Tibial nerve (tissue), 4 donors: ENCODE measurements around the gene NIPAL4. TPM values are rescaled to one million over a fixed set of nuclear protein-coding genes. Genes with fewer than 3 reads are reported as not detected.

Experiments
- DNase-seq, 2 donors: peaks; one replicate each; pipeline ENCODE4 v3.0.0-alpha.2; 2019; ENCODE audit warnings: low spot score in 2 of 2
- H3K27ac ChIP-seq, 4 donors: fragments of 200-600 bp; sonication (generic) in 3 of 4; one replicate each; pipeline ENCODE4 v1.5.1; 2017 to 2019; ENCODE audit warnings: mild to moderate bottlenecking in 1 of 4
- H3K27me3 ChIP-seq, 2 donors: fragments of 200-600 bp; sonication (generic) in 1 of 2; one replicate each; pipeline versions ENCODE4 v1.5.1 to v1.6.0; 2017 to 2019
- H3K36me3 ChIP-seq, 3 donors: fragments of 200-600 bp; sonication (generic); one replicate each; pipeline ENCODE4 v1.5.1; 2018 to 2019
- H3K4me1 ChIP-seq, 4 donors: fragments of 200-600 bp; sonication (generic) in 3 of 4; one replicate each; pipeline ENCODE4 v1.5.1; 2017 to 2019
- H3K4me3 ChIP-seq, 4 donors: fragments of 200-600 bp; sonication (generic) in 3 of 4; one replicate each; pipeline ENCODE4 v1.5.1; 2017 to 2019; ENCODE audit warnings: mild to moderate bottlenecking in 1 of 4, moderate library complexity in 1 of 4
- H3K9me3 ChIP-seq, 4 donors: fragments of 200-600 bp; sonication (generic) in 3 of 4; one replicate each; pipeline ENCODE4 v1.5.1; 2017 to 2019
- CTCF ChIP-seq, 5 experiments: fragments of 200-600 bp in 3 of 5; fragments of 450-650 bp in 2 of 5; sonication (generic) in 3 of 5; IDR thresholded peaks; one replicate each; pipeline ENCODE4 v1.5.1; 2016 to 2019; ENCODE audit warnings: antibody characterized with exemption in 5 of 5, mild to moderate bottlenecking in 3 of 5, moderate library complexity in 2 of 5
- EP300 ChIP-seq, 2 donors: sonication (generic); formaldehyde crosslinking; IDR thresholded peaks; one replicate each; pipeline ENCODE4 v1.6.1; 2017; ENCODE audit warnings: antibody characterized with exemption in 2 of 2, mild to moderate bottlenecking in 1 of 2
- POLR2A ChIP-seq, 2 donors: fragments of 450-650 bp; IDR thresholded peaks; one replicate each; pipeline ENCODE4 v1.6.1; 2017; ENCODE audit warnings: antibody characterized with exemption in 2 of 2, mild to moderate bottlenecking in 2 of 2, moderate library complexity in 2 of 2
- WGBS, 2 donors: methylation state at CpG; one replicate each; pipeline ENCODE4 v1.1.5; 2018; 5-methylcytosine and 5-hydroxymethylcytosine counted together
- total RNA-seq, 4 donors: library from RNA; depleted of rRNA; stranded (reverse); fragments of >200 nt; gene quantifications; one replicate each; pipeline ENCODE4 v1.1.0, GENCODE V29; 2016

NIPAL4 gene
- total RNA-seq, 4 donors from 2014 or later, result 0.84 to 5.7 (median 2.4) TPM; not detected in 1

- Histone ChIP-seq H3K4me1 (peaks cover 0 to 8% (median 0%) of the 10 kb centered on the region in 4 donors), H3K27ac (peak overlapping the region in 2 of 4 donors; percentile 20 to 34), H3K9me3 (no peaks in the 10 kb centered on the region), H3K36me3 (peaks cover 0 to 97% (median 6%) of the 10 kb centered on the region in 3 donors), H3K27me3 (no peaks in the 10 kb centered on the region), H3K4me3 (no peak overlapping the region)
- 82 to 91% methylated on average over 2 of the region's 2 CpGs for WGBS, 2 donors
- TF ChIP-seq CTCF (IDR thresholded peaks at IDR 0.05) (no peak), EP300 (IDR thresholded peaks at IDR 0.05) (no peak), POLR2A (IDR thresholded peaks at IDR 0.05) (no peak)
- DNase-seq, result no peak
Measured at GRCh38 chr5:157485340-157485739, 25.3 kb downstream of the NIPAL4 start.

- H3K4me1 ChIP-seq, result peaks cover 0 to 8% (median 0%) of the 10 kb centered on the region in 4 donors
- H3K9me3 ChIP-seq, result no peaks in the 10 kb centered on the region
- peaks cover 0 to 96% (median 6%) of the 10 kb centered on the region in 3 donors for H3K36me3 ChIP-seq
- no peaks in the 10 kb centered on the region for H3K27me3 ChIP-seq
- DNase-seq, result no peak
- TF ChIP-seq EP300 (IDR thresholded peaks at IDR 0.05) (no peak), CTCF (IDR thresholded peaks at IDR 0.05) (no peak), POLR2A (IDR thresholded peaks at IDR 0.05) (no peak)
- WGBS, 2 donors, result 92 to 93% methylated on average over 3 of the region's 3 CpGs
- no peak overlapping the region for H3K4me3 ChIP-seq
- peak overlapping the region in 2 of 4 donors; percentile 20 to 34 for H3K27ac ChIP-seq
Measured at GRCh38 chr5:157485811-157486210, 25.8 kb downstream of the NIPAL4 start.

GRCh38 chr5:157486221-157486681 is 26.2 kb downstream of the NIPAL4 start:
- no peak for DNase-seq
- H3K9me3 ChIP-seq, result no peaks in the 10 kb centered on the region
- no peak overlapping the region for H3K4me3 ChIP-seq
- peaks cover 0 to 95% (median 6%) of the 10 kb centered on the region in 3 donors for H3K36me3 ChIP-seq
- TF ChIP-seq CTCF (IDR thresholded peaks at IDR 0.05), result no peak
- TF ChIP-seq EP300 (IDR thresholded peaks at IDR 0.05), result no peak
- no peak for TF ChIP-seq POLR2A (IDR thresholded peaks at IDR 0.05)
- no peaks in the 10 kb centered on the region for H3K27me3 ChIP-seq
- 85 to 86% methylated on average over 7 of the region's 8 CpGs for WGBS, 2 donors
- H3K27ac ChIP-seq, result peak overlapping the region in 1 of 4 donors; percentile 34
- peaks cover 0 to 8% (median 0%) of the 10 kb centered on the region in 4 donors for H3K4me1 ChIP-seq

GRCh38 chr5:157486861-157487260 is 26.8 kb downstream of the NIPAL4 start:
- Histone ChIP-seq H3K36me3 (peaks cover 0 to 95% (median 6%) of the 10 kb centered on the region in 3 donors), H3K27ac (peak overlapping the region in 1 of 4 donors; percentile 40)

More at GRCh38 chr5:157486861-157487260, 26.8 kb downstream of the NIPAL4 start:
- 65 to 76% methylated on average over 3 of the region's 3 CpGs for WGBS, 2 donors
- Histone ChIP-seq H3K4me1 (peaks cover 0 to 8% (median 0%) of the 10 kb centered on the region in 4 donors), H3K27me3 (no peaks in the 10 kb centered on the region), H3K4me3 (no peak overlapping the region), H3K9me3 (no peaks in the 10 kb centered on the region)
- no peak for DNase-seq
- no peak for TF ChIP-seq POLR2A (IDR thresholded peaks at IDR 0.05)
- no peak for TF ChIP-seq CTCF (IDR thresholded peaks at IDR 0.05)
